PC-9 (cell line): ENCODE measurements around the gene IL1R1.

Source experiments
- EZH2 ChIP-seq: fragments of 200-600 bp; sonication (generic); IDR thresholded peaks from 2 replicates; pipeline ENCODE4 v1.8.0; 2017; ENCODE audit warnings: antibody characterized with exemption, low read depth
- TF ChIP-seq, protein P1 (sequence below): fragments of 200-600 bp; sonication (generic); conservative IDR thresholded peaks from 2 replicates; pipeline ENCODE4 v1.6.1; 2017; ENCODE audit warnings: mixed run types, antibody characterized with exemption, mild to moderate bottlenecking, moderate library complexity

DNA sequence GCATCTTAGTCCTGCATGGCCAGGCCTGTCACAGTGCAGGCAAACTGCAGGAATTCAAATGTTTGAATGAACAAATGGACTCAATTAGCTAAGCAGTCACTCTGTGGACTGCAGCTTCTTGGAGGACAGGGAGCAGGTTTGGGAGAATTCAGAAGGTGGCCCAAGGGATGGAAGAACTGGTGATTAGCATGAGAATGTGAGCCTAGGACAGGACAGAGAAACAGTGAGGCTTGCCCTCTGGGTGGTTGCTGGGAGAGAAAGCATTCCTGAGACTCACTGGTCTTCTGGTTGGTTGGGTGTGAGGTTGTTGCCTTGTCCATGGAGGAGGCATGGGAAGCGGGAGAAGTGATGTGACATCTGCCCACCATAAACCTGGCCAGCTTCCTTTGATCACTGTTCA lies 58.0 kb downstream of the IL1R1 start:
- TF ChIP-seq, protein P1, sequence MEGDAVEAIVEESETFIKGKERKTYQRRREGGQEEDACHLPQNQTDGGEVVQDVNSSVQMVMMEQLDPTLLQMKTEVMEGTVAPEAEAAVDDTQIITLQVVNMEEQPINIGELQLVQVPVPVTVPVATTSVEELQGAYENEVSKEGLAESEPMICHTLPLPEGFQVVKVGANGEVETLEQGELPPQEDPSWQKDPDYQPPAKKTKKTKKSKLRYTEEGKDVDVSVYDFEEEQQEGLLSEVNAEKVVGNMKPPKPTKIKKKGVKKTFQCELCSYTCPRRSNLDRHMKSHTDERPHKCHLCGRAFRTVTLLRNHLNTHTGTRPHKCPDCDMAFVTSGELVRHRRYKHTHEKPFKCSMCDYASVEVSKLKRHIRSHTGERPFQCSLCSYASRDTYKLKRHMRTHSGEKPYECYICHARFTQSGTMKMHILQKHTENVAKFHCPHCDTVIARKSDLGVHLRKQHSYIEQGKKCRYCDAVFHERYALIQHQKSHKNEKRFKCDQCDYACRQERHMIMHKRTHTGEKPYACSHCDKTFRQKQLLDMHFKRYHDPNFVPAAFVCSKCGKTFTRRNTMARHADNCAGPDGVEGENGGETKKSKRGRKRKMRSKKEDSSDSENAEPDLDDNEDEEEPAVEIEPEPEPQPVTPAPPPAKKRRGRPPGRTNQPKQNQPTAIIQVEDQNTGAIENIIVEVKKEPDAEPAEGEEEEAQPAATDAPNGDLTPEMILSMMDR = no peak
- no peak for TF ChIP-seq EZH2
